ENCODE results near the gene PLA2G15.

PLA2G15 gene

GRCh38 chr16:68309799-68310198 lies 64.6 kb downstream of the PLA2G15 start:
- no peaks in the 10 kb centered on the region for H3K4me1 ChIP-seq (ENCODE audit: insufficient read depth, insufficient read length)

DNA sequence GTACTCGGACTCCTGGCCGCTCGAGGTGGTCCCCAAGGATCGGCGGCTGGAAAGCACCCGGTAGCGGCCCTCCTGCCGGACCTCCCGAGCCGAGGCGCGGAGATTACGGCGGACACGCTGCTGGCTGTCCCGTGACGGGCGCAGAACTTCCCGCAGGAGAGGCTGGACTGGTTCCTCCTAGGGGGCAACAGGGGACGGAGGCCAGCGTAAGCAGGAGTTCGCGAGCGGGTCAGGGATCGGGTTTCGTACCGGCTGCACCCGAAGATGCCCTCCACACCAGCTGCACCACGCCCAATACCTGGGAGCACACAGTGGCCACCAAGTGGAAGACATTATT lies 65.2 kb downstream of the PLA2G15 start:
- peak overlapping the region; percentile 99 for H3K4me3 ChIP-seq (ENCODE audit: insufficient read length, low read depth)
- H3K4me1 ChIP-seq (ENCODE audit: insufficient read depth, insufficient read length) = no peaks in the 10 kb centered on the region
- no peak for TF ChIP-seq YY1 (IDR thresholded peaks at IDR 0.05; ENCODE audit: insufficient read depth, insufficient read length)
- no peak for TF ChIP-seq SUZ12 (IDR thresholded peaks at IDR 0.05; ENCODE audit: extremely low read depth, insufficient read depth, insufficient read length)
- no peak for TF ChIP-seq ZNF274 (IDR thresholded peaks at IDR 0.05; ENCODE audit: low read depth, low read length)
- DNase-seq (ENCODE audit: low read depth, low spot score) = no peak
- H3K27me3 ChIP-seq (ENCODE audit: insufficient read depth, insufficient read length) = no peaks in the 10 kb centered on the region
- peak overlapping the region; percentile 100 for H3K9ac ChIP-seq (ENCODE audit: insufficient read length, low read depth)
- no peaks in the 10 kb centered on the region for H3K9me3 ChIP-seq (ENCODE audit: insufficient read depth, low read length)
- peaks cover 60% of the 10 kb centered on the region for H3K36me3 ChIP-seq (ENCODE audit: insufficient read depth, insufficient read length, low read length)

More at GRCh38 chr16:68309799-68310198, 64.6 kb downstream of the PLA2G15 start:
- TF ChIP-seq YY1 (IDR thresholded peaks at IDR 0.05; ENCODE audit: insufficient read depth, insufficient read length) = no peak
- no peak for TF ChIP-seq ZNF274 (IDR thresholded peaks at IDR 0.05; ENCODE audit: low read depth, low read length)
- TF ChIP-seq SUZ12 (IDR thresholded peaks at IDR 0.05; ENCODE audit: extremely low read depth, insufficient read depth, insufficient read length) = no peak
- peak overlapping the region; percentile 99 for H3K4me3 ChIP-seq (ENCODE audit: insufficient read length, low read depth)
- peaks cover 65% of the 10 kb centered on the region for H3K36me3 ChIP-seq (ENCODE audit: insufficient read depth, insufficient read length, low read length)
- H3K9ac ChIP-seq (ENCODE audit: insufficient read length, low read depth) = peak overlapping the region; percentile 100
- no peaks in the 10 kb centered on the region for H3K9me3 ChIP-seq (ENCODE audit: insufficient read depth, low read length)
- H3K27me3 ChIP-seq (ENCODE audit: insufficient read depth, insufficient read length) = no peaks in the 10 kb centered on the region
- no peak for DNase-seq (ENCODE audit: low read depth, low spot score)

Measured in NT2/D1 (cell line).